GM18507 (cell line): Measurements from ENCODE around the gene AKAP13.
"Not testable (repeated sequence)": the region's sequence is repeated elsewhere in the genome, so short reads cannot be mapped to it uniquely, and the experiment has no call there.

Source experiments
- DNase-seq: peaks from one replicate; pipeline ENCODE4 v3.0.0; 2011; ENCODE audit warnings: low read depth; ENCODE audit not compliant: insufficient read length; ENCODE audit errors: extremely low spot score
- FAIRE-seq: peaks from 2 replicates; lab custom pipeline; 2011; peaks lifted over from hg19 to GRCh38; lab: Jason Lieb, UNC

The AKAP13 gene

GRCh38 chr15:85427286-85428028, 47.1 kb downstream of the AKAP13 start:
- FAIRE-seq: no peak
- no peak for DNase-seq

GRCh38 chr15:85429522-85429921, 49.1 kb downstream of the AKAP13 start:
- FAIRE-seq (no peak), DNase-seq (no peak)

GRCh38 chr15:85430406-85431204, 50.2 kb downstream of the AKAP13 start:
- DNase-seq: no peak
- FAIRE-seq: peak; percentile 59

GRCh38 chr15:85439996-85440395, 59.6 kb downstream of the AKAP13 start:
- FAIRE-seq: no peak
- no peak for DNase-seq

- FAIRE-seq: peak; percentile 70
- no peak for DNase-seq
Observed at GRCh38 chr15:85440451-85440850, 60.0 kb downstream of the AKAP13 start.

- not testable (repeated sequence) for DNase-seq, FAIRE-seq
Observed at GRCh38 chr15:85441854-85442253, 61.5 kb downstream of the AKAP13 start.

GRCh38 chr15:85443046-85443445, 62.6 kb downstream of the AKAP13 start:
- DNase-seq (no peak), FAIRE-seq (peak; percentile 83)

GRCh38 chr15:85443593-85444087, 63.2 kb downstream of the AKAP13 start:
- no peak for DNase-seq
- peak; percentile 78 for FAIRE-seq

- FAIRE-seq: no peak
Observed at GRCh38 chr15:85444122-85444745, 63.8 kb downstream of the AKAP13 start.

GRCh38 chr15:85445361-85445760, 65.0 kb downstream of the AKAP13 start:
- DNase-seq (no peak), FAIRE-seq (no peak)

More at GRCh38 chr15:85444122-85444745, 63.8 kb downstream of the AKAP13 start:
- no peak for DNase-seq

GRCh38 chr15:85451099-85451700, 70.8 kb downstream of the AKAP13 start:
- FAIRE-seq: no peak
- no peak for DNase-seq

GRCh38 chr15:85452436-85452835, 72.0 kb downstream of the AKAP13 start:
- FAIRE-seq: peak; percentile 63
- no peak for DNase-seq

GRCh38 chr15:85453144-85453872, 72.9 kb downstream of the AKAP13 start:
- DNase-seq (no peak), FAIRE-seq (no peak)

- DNase-seq (no peak), FAIRE-seq (no peak)
Observed at GRCh38 chr15:85454403-85454802, 74.0 kb downstream of the AKAP13 start.

GRCh38 chr15:85455891-85456290, 75.5 kb downstream of the AKAP13 start:
- no peak for FAIRE-seq
- no peak for DNase-seq

- peak; percentile 64 for FAIRE-seq
- DNase-seq: no peak
Observed at GRCh38 chr15:85456798-85457197, 76.4 kb downstream of the AKAP13 start.

- peak; percentile 84 for FAIRE-seq
- no peak for DNase-seq
Observed at GRCh38 chr15:85457392-85457968, 77.1 kb downstream of the AKAP13 start.

GRCh38 chr15:85458764-85459163, 78.4 kb downstream of the AKAP13 start:
- DNase-seq (no peak), FAIRE-seq (no peak)

- DNase-seq: no peak
- FAIRE-seq: no peak
Observed at GRCh38 chr15:85462029-85462428, 81.6 kb downstream of the AKAP13 start.
